ENCODE measurements around the gene DIABLO. TPM values are rescaled to one million over a fixed set of nuclear protein-coding genes. Genes with fewer than 3 reads are reported as not detected.
"Not testable (repeated sequence)": the region's sequence is repeated elsewhere in the genome, so short reads cannot be mapped to it uniquely, and the experiment has no call there.

DIABLO gene
- total RNA-seq, 1 experiment from 2014 or later = 68.7 TPM

DNA sequence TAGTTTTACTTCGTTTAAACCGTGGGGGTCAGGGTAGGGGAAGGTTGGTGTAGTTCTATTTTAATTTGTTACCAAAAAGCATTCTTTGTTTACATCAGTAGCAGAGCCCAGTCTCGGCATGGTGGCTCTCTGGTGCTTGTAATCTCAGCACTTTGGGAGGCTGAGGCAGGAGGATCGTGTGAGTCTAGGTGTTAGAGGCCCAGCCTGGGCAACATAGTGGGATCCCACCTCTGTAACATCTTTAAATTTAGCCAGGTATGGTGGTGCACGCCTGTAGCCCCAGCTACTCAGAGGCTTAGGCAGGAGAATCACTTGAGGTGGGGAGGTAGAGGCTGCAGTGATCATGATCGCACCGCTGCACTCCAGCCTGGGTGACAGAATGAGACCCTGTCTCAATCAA is 40.8 kb downstream of the DIABLO start:
- no TSS peak for BruUV-seq (replicated peaks)
- H3K4me1 Mint-ChIP-seq (ENCODE audit: low read depth, unreplicated experiment) = no peaks in the 10 kb centered on the region
- peaks cover 14% of the 10 kb centered on the region for H3K36me3 Mint-ChIP-seq (ENCODE audit: insufficient read depth, unreplicated experiment)
- no peak overlapping the region for H3K27ac Mint-ChIP-seq (ENCODE audit: unreplicated experiment)
- TF ChIP-seq, protein P1, sequence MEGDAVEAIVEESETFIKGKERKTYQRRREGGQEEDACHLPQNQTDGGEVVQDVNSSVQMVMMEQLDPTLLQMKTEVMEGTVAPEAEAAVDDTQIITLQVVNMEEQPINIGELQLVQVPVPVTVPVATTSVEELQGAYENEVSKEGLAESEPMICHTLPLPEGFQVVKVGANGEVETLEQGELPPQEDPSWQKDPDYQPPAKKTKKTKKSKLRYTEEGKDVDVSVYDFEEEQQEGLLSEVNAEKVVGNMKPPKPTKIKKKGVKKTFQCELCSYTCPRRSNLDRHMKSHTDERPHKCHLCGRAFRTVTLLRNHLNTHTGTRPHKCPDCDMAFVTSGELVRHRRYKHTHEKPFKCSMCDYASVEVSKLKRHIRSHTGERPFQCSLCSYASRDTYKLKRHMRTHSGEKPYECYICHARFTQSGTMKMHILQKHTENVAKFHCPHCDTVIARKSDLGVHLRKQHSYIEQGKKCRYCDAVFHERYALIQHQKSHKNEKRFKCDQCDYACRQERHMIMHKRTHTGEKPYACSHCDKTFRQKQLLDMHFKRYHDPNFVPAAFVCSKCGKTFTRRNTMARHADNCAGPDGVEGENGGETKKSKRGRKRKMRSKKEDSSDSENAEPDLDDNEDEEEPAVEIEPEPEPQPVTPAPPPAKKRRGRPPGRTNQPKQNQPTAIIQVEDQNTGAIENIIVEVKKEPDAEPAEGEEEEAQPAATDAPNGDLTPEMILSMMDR (IDR thresholded peaks at IDR 0.05; ENCODE audit: unreplicated experiment) = no peak
- intact Hi-C loops (cut with micrococcal nuclease; ENCODE audit: unreplicated experiment) = no loop called here
- CTCF ChIA-PET = no interaction called here
- no peak for DNase-seq
- H3K27me3 Mint-ChIP-seq (ENCODE audit: unreplicated experiment) = peaks cover 28% of the 10 kb centered on the region
- H3K4me3 Mint-ChIP-seq (ENCODE audit: low read depth, unreplicated experiment) = no peak overlapping the region
- H3K9me3 Mint-ChIP-seq (ENCODE audit: low read depth, unreplicated experiment) = no peaks in the 10 kb centered on the region

- Mint-ChIP-seq H3K27me3 (ENCODE audit: unreplicated experiment) (peaks cover 22% of the 10 kb centered on the region), H3K4me1 (ENCODE audit: low read depth, unreplicated experiment) (no peaks in the 10 kb centered on the region), H3K36me3 (ENCODE audit: insufficient read depth, unreplicated experiment) (peaks cover 14% of the 10 kb centered on the region), H3K4me3 (ENCODE audit: low read depth, unreplicated experiment) (peak overlapping the region; percentile 66), H3K9me3 (ENCODE audit: low read depth, unreplicated experiment) (no peaks in the 10 kb centered on the region), H3K27ac (ENCODE audit: unreplicated experiment) (no peak overlapping the region)
- intact Hi-C loops (cut with micrococcal nuclease; ENCODE audit: unreplicated experiment) = no loop called here
- CTCF ChIA-PET = interaction anchor here (0.6 kb wide), 1 partner anchor 28 kb away, joined by 3 read pairs; no protein-coding TSS in a partner anchor
- DNase-seq = no peak
- TF ChIP-seq, protein P1 (IDR thresholded peaks at IDR 0.05; ENCODE audit: unreplicated experiment) = no peak
- no TSS peak for BruUV-seq (replicated peaks)
Measured at GRCh38 chr12:122184517-122184916, 41.3 kb downstream of the DIABLO start.

DNA sequence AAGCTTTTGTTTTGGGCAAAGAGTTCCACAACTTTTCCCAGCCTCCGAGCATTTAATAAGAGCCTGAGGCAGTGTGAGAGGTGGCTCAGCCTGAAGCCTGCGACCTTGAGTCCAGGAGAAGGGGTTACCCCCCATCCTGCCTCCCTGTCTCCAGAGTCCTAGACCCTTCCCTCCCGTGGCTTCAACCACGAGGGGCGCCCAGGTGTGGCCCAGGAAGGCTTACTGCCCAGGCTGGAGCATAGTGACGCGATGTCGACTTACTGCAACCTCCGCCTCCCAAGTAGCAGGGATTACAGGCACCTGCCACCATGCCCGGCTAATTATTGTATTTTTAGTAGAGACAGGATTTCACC is 42.3 kb downstream of the DIABLO start:
- BruUV-seq (replicated peaks) = no TSS peak
- Mint-ChIP-seq H3K27me3 (ENCODE audit: unreplicated experiment) (peaks cover 18% of the 10 kb centered on the region), H3K36me3 (ENCODE audit: insufficient read depth, unreplicated experiment) (peaks cover 14% of the 10 kb centered on the region), H3K27ac (ENCODE audit: unreplicated experiment) (no peak overlapping the region), H3K4me1 (ENCODE audit: low read depth, unreplicated experiment) (no peaks in the 10 kb centered on the region), H3K9me3 (ENCODE audit: low read depth, unreplicated experiment) (peaks cover 2% of the 10 kb centered on the region), H3K4me3 (ENCODE audit: low read depth, unreplicated experiment) (peak overlapping the region; percentile 66)
- intact Hi-C loops (cut with micrococcal nuclease; ENCODE audit: unreplicated experiment) = no loop called here
- TF ChIP-seq, protein P1 (IDR thresholded peaks at IDR 0.05; ENCODE audit: unreplicated experiment) = no peak
- CTCF ChIA-PET = no interaction called here
- DNase-seq = no peak

- peaks cover 14% of the 10 kb centered on the region for H3K36me3 Mint-ChIP-seq (ENCODE audit: insufficient read depth, unreplicated experiment)
- H3K4me3 Mint-ChIP-seq (ENCODE audit: low read depth, unreplicated experiment) = peak within 1 kb of the TSS; percentile 66
- no peaks in the 10 kb centered on the region for H3K4me1 Mint-ChIP-seq (ENCODE audit: low read depth, unreplicated experiment)
- H3K27me3 Mint-ChIP-seq (ENCODE audit: unreplicated experiment) = peaks cover 18% of the 10 kb centered on the region
- CTCF ChIA-PET = interaction anchor here (0.6 kb wide), 1 partner anchor 29 kb away, joined by 3 read pairs; no protein-coding TSS in a partner anchor
- peaks cover 2% of the 10 kb centered on the region for H3K9me3 Mint-ChIP-seq (ENCODE audit: low read depth, unreplicated experiment)
- BruUV-seq (replicated peaks) = no TSS peak
- intact Hi-C loops (cut with micrococcal nuclease; ENCODE audit: unreplicated experiment) = no loop called here
- TF ChIP-seq, protein P1 (IDR thresholded peaks at IDR 0.05; ENCODE audit: unreplicated experiment) = no peak
- peak; percentile 57 for DNase-seq
- H3K27ac Mint-ChIP-seq (ENCODE audit: unreplicated experiment) = no peak within 1 kb of the TSS
Measured at GRCh38 chr12:122182887-122183587, 42.8 kb downstream of the DIABLO start, which contains the start of gene LRRC43. Gene LRRC43 (plus strand): TSS chr12:122183123. CDS start chr12:122183145, 22 bp downstream.

- H3K4me3 Mint-ChIP-seq (ENCODE audit: low read depth, unreplicated experiment); H3K27ac Mint-ChIP-seq (ENCODE audit: unreplicated experiment); H3K36me3 Mint-ChIP-seq (ENCODE audit: insufficient read depth, unreplicated experiment): not testable (repeated sequence)
Measured at GRCh38 chr12:122176473-122176872, 49.4 kb downstream of the DIABLO start.

More at GRCh38 chr12:122176473-122176872, 49.4 kb downstream of the DIABLO start:
- H3K4me1 Mint-ChIP-seq (ENCODE audit: low read depth, unreplicated experiment); intact Hi-C loops (cut with micrococcal nuclease; ENCODE audit: unreplicated experiment); H3K9me3 Mint-ChIP-seq (ENCODE audit: low read depth, unreplicated experiment); BruUV-seq (replicated peaks); DNase-seq: not testable (repeated sequence)
- peaks cover 13% of the 10 kb centered on the region for H3K27me3 Mint-ChIP-seq (ENCODE audit: unreplicated experiment)
- CTCF ChIA-PET = interaction anchor here (0.6 kb wide), 1 partner anchor 372 kb away, joined by 5 read pairs; no protein-coding TSS in a partner anchor
